Cardiac fibroblast (primary cell): ENCODE measurements around the gene FAM20C.

ENCODE experiments used
- DNase-seq, 2 donors: peaks; one replicate each; pipeline versions ENCODE4 v3.0.0 to v3.0.0-alpha.2; 2010; ENCODE audit warnings: low read depth in 2 of 2
- H3K4me3 ChIP-seq, 2 donors: replicated peaks in 1 of 2; 1 replicate in 1 of 2; 2 replicates in 1 of 2; pipeline ENCODE4 v1.5.1; 2011; ENCODE audit warnings: low read depth in 2 of 2, low read length in 2 of 2, mild to moderate bottlenecking in 2 of 2, moderate library complexity in 1 of 2
- TF ChIP-seq, protein P1 (sequence below): IDR thresholded peaks from one replicate; pipeline ENCODE4 v1.5.1; 2011; ENCODE audit warnings: low read depth, mild to moderate bottlenecking, low read length, inconsistent platforms

FAM20C gene

DNA sequence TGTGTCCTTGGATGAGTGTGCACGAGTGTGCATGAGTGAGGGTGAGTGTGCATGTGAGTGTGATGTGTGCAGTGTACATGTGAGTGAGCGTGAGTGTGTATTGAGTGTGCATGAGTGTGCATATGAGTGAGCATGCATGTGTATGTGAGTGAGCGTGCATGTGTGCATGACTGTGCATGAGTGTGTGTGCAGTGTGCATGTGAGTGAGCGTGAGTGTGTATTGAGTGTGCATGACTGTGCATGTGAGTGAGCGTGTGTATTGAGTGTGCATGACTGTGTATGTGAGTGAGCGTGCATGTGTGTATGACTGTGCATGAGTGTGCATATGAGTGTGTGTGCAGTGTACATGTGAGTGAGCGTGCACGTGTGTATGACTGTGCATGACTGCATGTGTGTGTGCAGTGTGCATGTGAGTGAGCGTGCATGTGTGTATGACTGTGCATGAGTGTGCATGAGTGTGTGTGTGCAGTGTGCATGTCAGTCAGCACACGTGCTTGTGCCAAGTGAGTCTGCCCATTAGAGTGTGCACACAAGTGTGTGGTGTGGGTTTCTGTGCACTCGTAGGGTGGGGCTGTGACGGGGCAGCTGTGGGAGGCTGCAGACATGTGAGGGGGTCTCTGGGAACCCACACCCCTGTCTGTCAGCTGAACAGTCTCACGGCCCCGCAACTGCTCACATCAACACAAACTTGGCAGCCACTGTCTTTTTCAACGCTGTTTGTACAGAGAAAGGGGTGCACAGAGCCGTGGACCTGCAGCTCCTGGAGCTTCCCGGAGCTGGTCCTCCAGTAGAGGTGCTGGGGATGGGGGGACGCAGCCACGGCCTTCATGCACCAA lies 112.4 kb downstream of the FAM20C start:
- H3K4me3 ChIP-seq = no peak overlapping the region
- TF ChIP-seq, protein P1, sequence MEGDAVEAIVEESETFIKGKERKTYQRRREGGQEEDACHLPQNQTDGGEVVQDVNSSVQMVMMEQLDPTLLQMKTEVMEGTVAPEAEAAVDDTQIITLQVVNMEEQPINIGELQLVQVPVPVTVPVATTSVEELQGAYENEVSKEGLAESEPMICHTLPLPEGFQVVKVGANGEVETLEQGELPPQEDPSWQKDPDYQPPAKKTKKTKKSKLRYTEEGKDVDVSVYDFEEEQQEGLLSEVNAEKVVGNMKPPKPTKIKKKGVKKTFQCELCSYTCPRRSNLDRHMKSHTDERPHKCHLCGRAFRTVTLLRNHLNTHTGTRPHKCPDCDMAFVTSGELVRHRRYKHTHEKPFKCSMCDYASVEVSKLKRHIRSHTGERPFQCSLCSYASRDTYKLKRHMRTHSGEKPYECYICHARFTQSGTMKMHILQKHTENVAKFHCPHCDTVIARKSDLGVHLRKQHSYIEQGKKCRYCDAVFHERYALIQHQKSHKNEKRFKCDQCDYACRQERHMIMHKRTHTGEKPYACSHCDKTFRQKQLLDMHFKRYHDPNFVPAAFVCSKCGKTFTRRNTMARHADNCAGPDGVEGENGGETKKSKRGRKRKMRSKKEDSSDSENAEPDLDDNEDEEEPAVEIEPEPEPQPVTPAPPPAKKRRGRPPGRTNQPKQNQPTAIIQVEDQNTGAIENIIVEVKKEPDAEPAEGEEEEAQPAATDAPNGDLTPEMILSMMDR = no peak
- no peak for DNase-seq

DNA sequence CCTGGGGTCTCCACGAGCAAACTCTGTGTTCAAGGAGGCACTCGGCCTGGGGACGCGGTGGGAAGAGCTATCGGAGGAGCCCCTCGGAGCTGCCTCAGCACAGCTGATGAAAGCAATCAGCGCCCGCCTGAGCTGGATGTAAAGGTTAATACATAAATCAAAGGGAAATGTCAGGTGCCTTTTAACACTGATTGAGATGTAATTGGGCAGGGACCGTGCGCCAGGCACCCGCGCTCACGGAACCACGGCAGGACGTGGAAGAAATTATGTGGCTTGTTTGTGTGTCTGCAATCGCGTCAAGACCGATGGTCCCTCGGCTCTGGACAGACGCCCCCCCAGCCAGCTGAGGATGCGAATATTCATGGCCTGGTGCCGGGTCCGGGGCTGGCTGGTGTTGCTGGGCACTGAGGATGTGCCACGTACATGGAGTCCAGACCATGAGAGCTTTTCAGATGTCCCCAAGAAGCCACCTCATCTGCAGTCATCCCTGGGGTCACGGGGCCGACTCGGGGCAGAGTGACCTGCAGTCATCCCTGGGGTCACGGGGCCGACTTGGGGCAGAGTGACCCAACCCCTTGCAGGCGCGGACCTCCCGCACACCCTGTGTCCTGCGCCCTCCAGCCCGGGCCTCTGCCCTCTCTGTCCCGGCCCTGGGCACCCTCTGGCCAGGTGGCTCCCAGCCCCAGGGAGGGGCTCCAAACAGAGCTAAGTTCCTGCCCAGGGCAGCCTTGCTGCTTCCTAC lies 113.2 kb downstream of the FAM20C start:
- H3K4me3 ChIP-seq = no peak overlapping the region
- TF ChIP-seq, protein P1 = no peak
- no peak for DNase-seq

DNA sequence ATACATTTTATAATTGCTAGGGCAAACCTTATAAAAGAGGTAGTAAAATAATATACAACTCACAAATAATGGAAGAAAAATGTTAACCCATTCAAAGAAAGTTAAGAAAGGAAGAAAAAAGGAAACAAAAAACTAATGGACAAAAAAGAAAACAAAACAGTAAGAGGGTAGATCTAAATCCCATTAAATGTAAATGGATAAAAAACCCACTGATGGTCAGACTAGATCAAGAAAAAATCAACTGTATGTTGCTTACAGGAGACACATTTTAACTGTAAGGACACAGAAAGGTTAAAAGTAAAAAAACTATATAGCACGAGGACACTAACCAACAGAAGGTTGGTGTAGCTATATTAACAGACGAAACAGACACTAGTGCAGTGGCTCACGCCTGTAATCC lies 115.6 kb downstream of the FAM20C start:
- H3K4me3 ChIP-seq = no peak overlapping the region
- no peak for DNase-seq
- TF ChIP-seq, protein P1 = no peak

DNA sequence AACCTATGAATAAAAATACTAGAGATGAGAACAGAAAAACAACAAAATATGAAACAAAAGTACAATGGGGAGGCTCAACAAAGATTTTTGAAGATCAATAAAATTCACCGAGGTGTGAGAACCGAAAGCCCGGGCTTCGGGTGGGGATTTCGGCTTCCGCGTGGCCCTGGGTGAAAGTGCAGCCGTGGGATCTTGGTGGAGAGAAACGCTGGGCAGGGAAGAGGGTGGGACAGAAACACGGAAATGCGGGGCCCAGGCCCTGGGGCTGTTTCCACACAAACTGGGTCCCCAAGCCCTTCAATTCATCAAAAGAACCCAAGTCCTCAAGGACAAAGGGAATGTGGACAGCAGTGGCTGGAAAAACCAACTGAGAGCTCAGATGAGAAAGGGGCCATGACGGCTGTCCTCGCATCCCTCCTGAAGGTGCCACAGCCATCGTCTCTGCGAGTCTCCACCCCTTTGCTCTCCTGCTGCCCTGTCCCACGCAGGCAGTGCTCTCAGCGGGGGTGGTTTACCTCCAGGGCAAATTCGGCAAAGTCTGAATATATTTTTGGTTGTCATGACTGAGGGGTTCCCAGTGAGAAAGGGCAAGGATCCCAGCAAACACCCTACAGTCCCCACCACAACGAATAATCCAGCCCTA lies 117.3 kb downstream of the FAM20C start:
- no peak overlapping the region for H3K4me3 ChIP-seq
- DNase-seq = no peak
- TF ChIP-seq, protein P1 = no peak
